Activated CD8-positive, alpha-beta memory T cell treated with anti-CD3 and anti-CD28 coated beads for 48 hours (primary cell): ENCODE results near the gene NISCH.

Source experiments
- DNase-seq, 3 experiments: peaks; one replicate each; pipeline ENCODE4 v3.0.0-alpha.2; 2020; ENCODE audit warnings: low read depth in 2 of 3, low spot score in 2 of 3

Gene NISCH

GRCh38 chr3:52447512-52448355, 7.7 kb upstream of the NISCH start:
- DNase-seq: no peak

- no peak for DNase-seq
Observed at GRCh38 chr3:52450489-52451236, 4.7 kb upstream of the NISCH start.

- no peak for DNase-seq
Observed at GRCh38 chr3:52451237-52452083, 3.9 kb upstream of the NISCH start.

- no peak for DNase-seq
Observed at GRCh38 chr3:52452126-52452525, 3.3 kb upstream of the NISCH start.

GRCh38 chr3:52452570-52453221, 2.7 kb upstream of the NISCH start:
- no peak for DNase-seq

- DNase-seq: no peak
Observed at GRCh38 chr3:52453496-52454249, 1.7 kb upstream of the NISCH start, which contains the start of gene TNNC1. Gene TNNC1 (minus strand): TSS chr3:52454041. CDS start chr3:52454015, 26 bp downstream.

GRCh38 chr3:52454250-52454937, 1.0 kb upstream of the NISCH start:
- no peak for DNase-seq

GRCh38 chr3:52454938-52455282, 494 bp upstream of the NISCH start:
- no peak for DNase-seq

- DNase-seq: no peak
Observed at GRCh38 chr3:52456169-52456799, 880 bp downstream of the NISCH start.

GRCh38 chr3:52456800-52457183, 1.4 kb downstream of the NISCH start:
- DNase-seq: no peak

- DNase-seq: no peak
Observed at GRCh38 chr3:52458031-52458760, 2.8 kb downstream of the NISCH start.

- DNase-seq: no peak
Observed at GRCh38 chr3:52458770-52459545, 3.6 kb downstream of the NISCH start.

GRCh38 chr3:52461874-52462273, 6.5 kb downstream of the NISCH start:
- no peak for DNase-seq

- DNase-seq: no peak
Observed at GRCh38 chr3:52463416-52463815, 8.0 kb downstream of the NISCH start.

- DNase-seq: no peak
Observed at GRCh38 chr3:52468336-52468735, 12.9 kb downstream of the NISCH start.

- no peak for DNase-seq
Observed at GRCh38 chr3:52469001-52469400, 13.6 kb downstream of the NISCH start.

- DNase-seq: no peak
Observed at GRCh38 chr3:52470920-52471319, 15.5 kb downstream of the NISCH start.
